ENCODE measurements around the gene COPA.
"Not testable (repeated sequence)": the region's sequence is repeated elsewhere in the genome, so short reads cannot be mapped to it uniquely, and the experiment has no call there.

Gene COPA

GRCh38 chr1:160308451-160309184, 34.4 kb downstream of the COPA start:
- DNase-seq (ENCODE audit: low read depth) = no peak
- TF ChIP-seq CTCF (IDR thresholded peaks at IDR 0.05; ENCODE audit: insufficient read depth, low read depth, low read length, missing control alignments) = no peak
- no peak overlapping the region for H3K4me3 ChIP-seq (ENCODE audit: low read length)

GRCh38 chr1:160307118-160307791, 35.8 kb downstream of the COPA start:
- no peak for TF ChIP-seq CTCF (IDR thresholded peaks at IDR 0.05; ENCODE audit: insufficient read depth, low read depth, low read length, missing control alignments)
- H3K4me3 ChIP-seq (ENCODE audit: low read length) = no peak overlapping the region
- DNase-seq (ENCODE audit: low read depth) = no peak

- H3K4me3 ChIP-seq (ENCODE audit: low read length) = no peak overlapping the region
- no peak for DNase-seq (ENCODE audit: low read depth)
Observed at GRCh38 chr1:160300173-160300572, 42.9 kb downstream of the COPA start.

GRCh38 chr1:160296036-160296435, 47.0 kb downstream of the COPA start:
- TF ChIP-seq CTCF (IDR thresholded peaks at IDR 0.05; ENCODE audit: insufficient read depth, low read depth, low read length, missing control alignments) = no peak
- no peak for DNase-seq (ENCODE audit: low read depth)
- H3K4me3 ChIP-seq (ENCODE audit: low read length) = no peak overlapping the region

More at GRCh38 chr1:160300173-160300572, 42.9 kb downstream of the COPA start:
- no peak for TF ChIP-seq CTCF (IDR thresholded peaks at IDR 0.05; ENCODE audit: insufficient read depth, low read depth, low read length, missing control alignments)

GRCh38 chr1:160293020-160293968, 49.8 kb downstream of the COPA start:
- no peak overlapping the region for H3K4me3 ChIP-seq (ENCODE audit: low read length)
- no peak for DNase-seq (ENCODE audit: low read depth)
- TF ChIP-seq CTCF (IDR thresholded peaks at IDR 0.05; ENCODE audit: insufficient read depth, low read depth, low read length, missing control alignments) = no peak

GRCh38 chr1:160291248-160292220, 51.5 kb downstream of the COPA start:
- no peak overlapping the region for H3K4me3 ChIP-seq (ENCODE audit: low read length)
- TF ChIP-seq CTCF (IDR thresholded peaks at IDR 0.05; ENCODE audit: insufficient read depth, low read depth, low read length, missing control alignments) = peak; percentile 85
- peak; percentile 80 for DNase-seq (ENCODE audit: low read depth)

- not testable (repeated sequence) for H3K4me3 ChIP-seq (ENCODE audit: low read length); DNase-seq (ENCODE audit: low read depth)
Observed at GRCh38 chr1:160287769-160288168, 55.3 kb downstream of the COPA start.

All from epithelial cell of esophagus (primary cell).